Stimulated activated naive CD4-positive, alpha-beta T cell (primary cell): ENCODE data around the gene ARPC1B.
"Not testable (repeated sequence)": the region's sequence is repeated elsewhere in the genome, so short reads cannot be mapped to it uniquely, and the experiment has no call there.

Experiments
- DNase-seq, 6 experiments: peaks; one replicate each; lab custom pipeline; 2025; lab: John Stamatoyannopoulos, UW

Gene ARPC1B

GRCh38 chr7:99368750-99369389 lies 5.7 kb upstream of the ARPC1B start:
- no peak for DNase-seq

- no peak for DNase-seq
These were observed 4.7 kb upstream of the ARPC1B start for GRCh38 chr7:99369767-99370391.

DNA sequence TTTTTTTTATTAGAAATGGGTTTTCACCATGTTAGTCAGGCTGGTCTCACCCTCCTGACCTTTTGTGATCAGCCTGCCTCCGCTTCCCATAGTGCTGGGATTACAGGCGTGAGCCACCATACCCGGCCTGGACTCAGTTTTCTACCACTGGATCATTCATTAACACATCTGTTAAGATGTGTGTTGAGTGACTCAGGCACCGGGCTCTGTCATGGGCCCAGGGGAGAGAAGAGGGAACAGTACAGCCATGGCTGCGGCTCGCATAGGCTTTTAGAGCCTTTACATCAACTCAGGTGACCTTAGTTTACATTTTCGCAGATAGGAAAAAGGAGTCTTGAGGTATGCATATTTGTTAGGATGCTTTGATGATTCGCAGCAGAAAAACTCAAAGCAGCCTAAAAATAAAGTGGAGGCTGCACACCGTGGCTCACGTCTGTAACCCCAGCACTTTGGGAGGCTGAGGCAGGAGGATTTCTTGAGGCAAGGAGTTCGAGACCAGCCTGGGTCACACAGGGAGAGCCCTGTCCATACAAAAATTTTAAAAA lies 3.1 kb upstream of the ARPC1B start:
- DNase-seq = no peak

DNA sequence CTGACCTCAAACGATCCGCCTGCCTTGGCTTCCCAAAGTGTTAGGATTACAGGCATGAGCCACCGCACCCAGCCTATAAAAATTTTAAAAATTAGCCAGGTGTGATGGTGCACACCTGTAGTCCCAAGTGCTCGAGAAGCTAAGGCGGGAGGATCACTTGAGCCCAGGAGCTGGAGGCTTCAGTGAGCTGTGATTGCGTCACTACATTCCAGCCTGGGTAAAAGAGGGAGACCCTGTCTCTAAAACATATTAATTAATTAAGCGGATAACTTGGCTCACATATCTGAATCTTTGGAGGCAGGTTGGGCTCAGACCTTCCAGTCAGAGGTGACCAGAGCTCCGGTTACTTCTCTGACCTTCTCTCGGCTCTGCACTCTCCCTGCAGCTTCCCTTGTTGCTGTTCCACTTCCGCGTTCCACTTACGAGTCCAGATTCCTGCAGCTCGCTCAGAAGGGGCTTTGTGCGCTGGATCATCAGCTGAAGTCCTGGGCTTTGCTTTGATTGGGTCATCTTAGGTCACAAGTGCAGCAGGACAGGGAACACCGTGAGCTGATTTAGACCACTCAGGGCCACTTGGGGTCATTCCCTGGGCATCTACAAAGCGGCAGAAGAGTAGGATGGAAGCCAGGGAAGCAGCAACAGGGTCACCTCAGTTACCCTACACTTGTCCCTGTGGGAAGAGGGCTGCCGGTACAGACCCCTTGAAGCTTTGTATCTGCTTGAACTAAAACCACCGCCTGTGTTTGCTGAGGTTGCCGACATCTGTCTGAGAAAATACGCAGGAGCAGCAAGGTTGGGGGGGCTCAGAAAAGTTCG lies 2.0 kb upstream of the ARPC1B start:
- DNase-seq = no peak

GRCh38 chr7:99373091-99374066 lies 1.2 kb upstream of the ARPC1B start:
- no peak for DNase-seq

DNA sequence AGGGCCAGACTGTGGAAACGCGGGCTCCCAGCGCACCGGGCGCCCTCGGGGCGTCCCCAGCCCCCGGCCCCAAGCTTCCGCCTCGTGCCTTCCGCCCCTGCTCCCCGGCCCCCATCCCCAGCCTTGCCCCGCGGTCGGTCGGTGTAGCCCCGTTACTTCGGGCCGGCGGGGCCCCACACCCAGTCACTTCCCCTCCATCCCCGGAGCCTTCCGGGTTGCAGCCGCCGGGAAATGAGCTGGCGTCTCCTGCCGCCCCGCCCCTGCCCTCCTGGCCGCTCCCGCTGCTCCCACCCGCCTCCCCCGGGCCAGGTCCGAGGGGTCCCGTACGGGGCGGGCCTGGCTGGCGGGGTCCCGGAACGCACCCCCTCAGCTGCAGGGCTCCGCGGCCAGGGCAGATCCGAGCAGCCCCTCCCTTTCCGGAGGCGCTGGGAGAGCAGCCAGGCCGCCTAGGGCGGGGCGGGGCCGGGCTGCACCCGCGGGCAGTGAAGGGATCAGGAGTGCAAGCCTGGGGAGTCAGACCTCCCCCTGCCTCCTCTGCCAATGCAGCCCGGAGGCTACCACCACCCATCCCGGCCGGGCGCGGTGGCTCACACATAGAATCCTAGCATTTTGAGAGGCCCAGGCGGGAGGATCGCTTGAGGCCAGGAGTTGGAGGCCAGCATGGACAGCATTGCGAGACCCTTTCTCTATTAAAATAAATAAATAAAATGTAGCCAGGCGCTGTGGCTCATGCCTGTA lies 709 bp downstream of the ARPC1B start:
- peak; percentile 16 to 67 (median 52) for DNase-seq

DNA sequence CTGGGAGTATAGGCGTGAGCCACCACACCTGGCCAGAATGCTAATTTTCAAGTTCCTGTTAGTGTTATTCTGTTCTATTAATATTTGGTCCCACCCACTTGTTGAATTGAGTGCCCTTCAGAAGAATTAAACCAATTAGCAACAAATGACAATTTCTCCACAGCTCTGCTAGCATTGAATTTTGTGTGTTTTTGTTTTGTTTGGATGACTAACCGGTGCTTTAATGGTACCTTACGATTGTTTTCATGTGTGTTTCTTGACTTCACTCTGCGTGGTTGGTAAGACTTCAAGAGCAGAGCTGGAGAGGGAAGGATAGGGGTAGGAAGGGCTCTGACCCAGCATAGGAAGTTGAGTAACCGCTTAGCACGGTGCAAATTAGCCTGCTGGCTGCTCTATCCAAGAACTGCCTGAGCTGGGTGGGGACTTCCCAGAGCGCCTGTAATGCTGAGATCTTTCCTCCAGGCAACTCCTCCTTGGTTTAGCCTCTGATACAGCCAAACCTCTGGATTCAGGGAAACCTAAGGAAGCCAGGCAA lies 4.6 kb downstream of the ARPC1B start:
- DNase-seq = peak; percentile 10 to 62 (median 38)

- not testable (repeated sequence) for DNase-seq
These were observed 5.1 kb downstream of the ARPC1B start for GRCh38 chr7:99379693-99380031.

GRCh38 chr7:99380032-99380822 lies 5.7 kb downstream of the ARPC1B start:
- DNase-seq = peak in 5 of 6 experiments; percentile 14 to 35 (median 23)

DNA sequence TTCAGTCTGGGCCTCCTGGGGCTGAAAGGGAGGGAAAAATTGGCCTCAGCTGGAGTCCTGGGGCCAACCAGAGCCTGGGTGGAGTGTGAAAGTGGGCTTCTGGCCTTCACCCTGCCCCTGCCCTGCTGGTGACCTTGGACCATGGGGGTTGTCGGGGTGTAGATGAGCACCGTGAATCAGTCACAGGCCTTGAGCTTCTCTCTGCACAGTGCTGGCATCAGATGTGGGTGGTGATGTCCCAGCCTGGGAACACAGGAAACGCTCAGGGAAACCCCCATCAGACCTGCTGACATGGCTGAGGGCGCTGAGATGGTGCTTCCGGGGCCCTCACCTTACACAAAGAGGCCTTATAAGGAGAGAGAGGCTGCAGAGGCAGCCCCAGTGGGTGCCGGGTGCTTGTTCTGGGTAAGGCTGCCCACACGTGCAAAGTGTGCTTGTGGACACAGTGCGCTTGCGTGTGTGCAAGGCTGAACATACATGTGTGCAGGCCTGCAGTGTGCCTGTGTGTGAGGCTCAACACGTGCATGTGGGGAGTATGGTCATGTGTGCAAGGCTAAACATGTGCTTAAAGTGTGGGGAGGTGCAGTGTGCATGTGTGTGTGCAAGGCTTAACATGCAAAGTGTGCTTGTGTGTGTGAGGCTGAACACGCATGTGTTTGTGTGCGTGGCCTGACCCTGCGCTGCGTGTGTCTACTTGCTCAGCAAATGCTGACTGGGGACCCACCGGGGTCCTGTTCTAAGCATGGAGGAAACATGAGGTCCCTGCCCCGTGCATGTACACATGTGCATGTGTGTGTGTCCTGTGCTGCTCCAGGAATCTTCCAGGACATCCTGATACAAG lies 6.5 kb downstream of the ARPC1B start:
- DNase-seq = peak; percentile 77 to 93 (median 92)

DNA sequence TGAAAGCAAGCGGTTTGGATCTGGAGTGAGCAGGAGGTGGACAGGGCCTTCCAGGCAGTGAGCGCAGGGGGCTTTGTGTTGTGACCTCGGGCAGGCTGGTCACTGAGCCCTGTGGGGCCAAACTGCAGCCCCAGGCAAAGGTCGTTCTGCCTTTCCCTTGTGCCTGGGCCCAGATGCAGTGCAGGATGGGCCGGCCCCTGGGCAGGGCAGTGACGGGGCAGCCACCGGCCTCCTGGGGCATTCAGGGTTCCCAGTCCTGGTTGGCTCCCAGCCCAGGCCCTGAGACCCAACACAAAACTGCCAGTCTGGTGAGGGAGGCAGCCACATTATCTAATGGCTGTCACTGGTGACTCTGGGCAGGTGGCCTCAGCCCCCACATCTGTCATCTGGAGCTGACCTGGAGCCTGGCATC lies 7.1 kb downstream of the ARPC1B start:
- DNase-seq = no peak

DNA sequence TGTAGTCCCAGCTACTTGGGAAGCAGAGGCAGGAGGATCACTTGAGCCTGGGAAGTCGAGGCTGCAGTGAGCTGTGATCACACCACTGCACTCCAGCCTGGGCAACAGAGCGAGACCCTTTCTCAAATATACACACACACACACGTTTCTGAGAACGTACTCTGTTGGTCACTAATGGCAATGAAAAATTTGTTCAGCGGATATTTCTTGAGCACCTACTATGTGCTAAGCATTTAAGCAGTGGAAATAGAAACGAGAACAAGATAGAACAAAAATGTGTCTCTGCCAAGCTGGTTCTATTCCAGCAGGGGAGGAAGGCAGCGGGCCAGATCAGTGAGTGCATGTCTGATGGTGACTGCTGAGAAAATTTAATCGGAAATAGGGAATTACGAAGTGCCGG lies 8.7 kb downstream of the ARPC1B start:
- DNase-seq = no peak

- no peak for DNase-seq
These were observed 9.4 kb downstream of the ARPC1B start for GRCh38 chr7:99383791-99384370.

DNA sequence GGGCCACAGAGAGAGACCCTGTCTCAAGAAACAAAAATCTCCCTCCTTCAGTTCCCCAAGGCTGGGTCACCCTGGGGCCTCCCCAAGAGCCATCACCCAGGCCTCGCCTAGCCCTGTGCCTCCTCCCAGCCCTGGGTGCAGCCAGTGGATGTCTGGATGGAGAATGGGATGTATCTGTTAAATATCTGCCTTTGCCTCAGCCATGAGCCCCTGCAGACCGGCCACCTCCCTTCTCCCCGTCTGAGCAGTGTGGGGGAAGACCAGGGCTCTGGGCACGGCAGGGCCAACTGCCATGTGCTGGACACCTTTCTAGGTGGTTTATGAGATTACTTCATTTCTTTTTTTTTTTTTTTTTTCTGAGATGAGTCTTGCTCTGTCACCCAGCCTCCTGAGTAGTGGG lies 10.0 kb downstream of the ARPC1B start:
- DNase-seq = no peak

GRCh38 chr7:99385564-99385963 lies 11.0 kb downstream of the ARPC1B start:
- DNase-seq = no peak

- peak in 5 of 6 experiments; percentile 13 to 44 (median 27) for DNase-seq
These were observed 12.2 kb downstream of the ARPC1B start for GRCh38 chr7:99386584-99387238.

DNA sequence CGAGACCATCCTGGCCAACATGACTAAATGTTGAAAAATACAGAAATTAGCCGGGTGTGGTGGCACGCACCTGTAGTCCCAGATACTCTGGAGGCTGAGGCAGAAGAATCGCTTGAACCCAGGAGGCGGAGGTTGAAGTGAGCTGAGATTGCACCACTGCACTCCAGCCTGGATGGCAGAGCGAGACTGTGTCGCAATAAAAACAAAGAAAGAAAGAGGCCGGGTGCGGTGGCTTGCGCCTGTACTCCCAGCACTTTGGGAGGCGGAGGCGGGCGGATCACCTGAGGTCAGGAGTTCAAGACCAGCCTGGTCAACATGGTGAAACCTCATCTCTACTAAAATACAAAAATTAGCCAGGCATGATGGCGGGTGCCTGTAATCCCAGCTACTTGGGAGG lies 12.7 kb downstream of the ARPC1B start:
- DNase-seq = not testable (repeated sequence)

- no peak for DNase-seq
These were observed 13.4 kb downstream of the ARPC1B start for GRCh38 chr7:99387912-99388311.
